ENCODE data around the gene CUL4A. TPM values are rescaled to one million over a fixed set of nuclear protein-coding genes. Genes with fewer than 3 reads are reported as not detected.

CUL4A gene
- total and polyA plus RNA-seq, 9 of the 15 experiments (the other 6 are each of a cell fraction or from before 2014, with no cell fraction given), result 21.1 to 92.0 (median 63.2) TPM

DNA sequence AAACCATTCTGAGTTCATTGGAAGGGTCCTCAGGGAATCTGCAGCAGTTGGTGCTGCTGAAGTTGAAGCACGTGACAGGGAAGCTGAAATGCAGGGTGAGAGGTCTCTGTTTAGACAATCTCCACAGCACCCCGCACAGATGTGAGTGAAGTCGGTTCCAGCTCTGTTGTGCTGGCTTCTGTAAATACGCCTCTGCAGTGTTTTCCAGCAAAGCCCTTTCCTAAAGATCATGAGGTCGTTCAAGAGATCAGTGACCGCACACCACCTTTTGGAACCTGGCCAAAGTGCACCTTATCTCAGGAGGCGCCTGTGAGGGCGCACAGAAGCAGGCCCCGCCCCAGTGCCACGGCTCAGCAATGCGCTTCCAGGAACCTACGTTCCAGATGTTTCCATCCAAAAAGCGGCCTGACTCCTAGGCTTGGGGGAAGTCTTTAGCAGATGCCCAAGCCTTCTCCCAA, 10.8 kb downstream of the CUL4A start (continued):
- TF ChIP-seq, protein P1, sequence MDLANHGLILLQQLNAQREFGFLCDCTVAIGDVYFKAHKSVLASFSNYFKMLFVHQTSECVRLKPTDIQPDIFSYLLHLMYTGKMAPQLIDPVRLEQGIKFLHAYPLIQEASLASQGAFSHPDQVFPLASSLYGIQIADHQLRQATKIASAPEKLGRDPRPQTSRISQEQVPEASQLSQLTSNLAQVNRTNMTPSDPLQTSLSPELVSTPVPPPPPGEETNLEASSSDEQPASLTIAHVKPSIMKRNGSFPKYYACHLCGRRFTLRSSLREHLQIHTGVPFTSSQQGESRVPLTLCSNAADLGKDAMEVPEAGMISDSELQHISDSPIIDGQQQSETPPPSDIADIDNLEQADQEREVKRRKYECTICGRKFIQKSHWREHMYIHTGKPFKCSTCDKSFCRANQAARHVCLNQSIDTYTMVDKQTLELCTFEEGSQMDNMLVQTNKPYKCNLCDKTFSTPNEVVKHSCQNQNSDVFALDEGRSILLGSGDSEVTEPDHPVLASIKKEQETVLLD (IDR thresholded peaks at IDR 0.05), result no peak
- no peak for TF ChIP-seq HDAC2 (IDR thresholded peaks at IDR 0.05)
- TF ChIP-seq, protein P2, sequence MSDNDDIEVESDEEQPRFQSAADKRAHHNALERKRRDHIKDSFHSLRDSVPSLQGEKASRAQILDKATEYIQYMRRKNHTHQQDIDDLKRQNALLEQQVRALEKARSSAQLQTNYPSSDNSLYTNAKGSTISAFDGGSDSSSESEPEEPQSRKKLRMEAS (CRISPR knock-in tag; IDR thresholded peaks at IDR 0.05), result peak; percentile 44; the same call in 1 of the 2 replicates
- no peak for TF ChIP-seq NR3C1 (CRISPR knock-in tag; IDR thresholded peaks at IDR 0.05)
- TF ChIP-seq ATF1 (CRISPR knock-in tag; IDR thresholded peaks at IDR 0.05), result no peak
- TF ChIP-seq ATF1 (tag; IDR thresholded peaks at IDR 0.05), result no peak; the same call in none of the 2 replicates
- TF ChIP-seq, protein P3, sequence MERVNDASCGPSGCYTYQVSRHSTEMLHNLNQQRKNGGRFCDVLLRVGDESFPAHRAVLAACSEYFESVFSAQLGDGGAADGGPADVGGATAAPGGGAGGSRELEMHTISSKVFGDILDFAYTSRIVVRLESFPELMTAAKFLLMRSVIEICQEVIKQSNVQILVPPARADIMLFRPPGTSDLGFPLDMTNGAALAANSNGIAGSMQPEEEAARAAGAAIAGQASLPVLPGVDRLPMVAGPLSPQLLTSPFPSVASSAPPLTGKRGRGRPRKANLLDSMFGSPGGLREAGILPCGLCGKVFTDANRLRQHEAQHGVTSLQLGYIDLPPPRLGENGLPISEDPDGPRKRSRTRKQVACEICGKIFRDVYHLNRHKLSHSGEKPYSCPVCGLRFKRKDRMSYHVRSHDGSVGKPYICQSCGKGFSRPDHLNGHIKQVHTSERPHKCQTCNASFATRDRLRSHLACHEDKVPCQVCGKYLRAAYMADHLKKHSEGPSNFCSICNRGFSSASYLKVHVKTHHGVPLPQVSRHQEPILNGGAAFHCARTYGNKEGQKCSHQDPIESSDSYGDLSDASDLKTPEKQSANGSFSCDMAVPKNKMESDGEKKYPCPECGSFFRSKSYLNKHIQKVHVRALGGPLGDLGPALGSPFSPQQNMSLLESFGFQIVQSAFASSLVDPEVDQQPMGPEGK (CRISPR knock-in tag; IDR thresholded peaks at IDR 0.05; ENCODE audit: borderline replicate concordance), result no peak
- peak in 1 of 2 experiments; percentile 38; a peak in 1 of 4 replicates for TF ChIP-seq TBL1XR1 (IDR thresholded peaks at IDR 0.05; ENCODE audit: low read length in 2 of 2)
- no peak for TF ChIP-seq ZNF79 (CRISPR knock-in tag; IDR thresholded peaks at IDR 0.05; ENCODE audit: low read depth)
- peak; percentile 81 for TF ChIP-seq TEAD4 (IDR thresholded peaks at IDR 0.05; ENCODE audit: low read length)
- TF ChIP-seq TEAD4 (CRISPR knock-in tag; IDR thresholded peaks at IDR 0.05; ENCODE audit: borderline replicate concordance), result no peak
- TF ChIP-seq, protein P4, sequence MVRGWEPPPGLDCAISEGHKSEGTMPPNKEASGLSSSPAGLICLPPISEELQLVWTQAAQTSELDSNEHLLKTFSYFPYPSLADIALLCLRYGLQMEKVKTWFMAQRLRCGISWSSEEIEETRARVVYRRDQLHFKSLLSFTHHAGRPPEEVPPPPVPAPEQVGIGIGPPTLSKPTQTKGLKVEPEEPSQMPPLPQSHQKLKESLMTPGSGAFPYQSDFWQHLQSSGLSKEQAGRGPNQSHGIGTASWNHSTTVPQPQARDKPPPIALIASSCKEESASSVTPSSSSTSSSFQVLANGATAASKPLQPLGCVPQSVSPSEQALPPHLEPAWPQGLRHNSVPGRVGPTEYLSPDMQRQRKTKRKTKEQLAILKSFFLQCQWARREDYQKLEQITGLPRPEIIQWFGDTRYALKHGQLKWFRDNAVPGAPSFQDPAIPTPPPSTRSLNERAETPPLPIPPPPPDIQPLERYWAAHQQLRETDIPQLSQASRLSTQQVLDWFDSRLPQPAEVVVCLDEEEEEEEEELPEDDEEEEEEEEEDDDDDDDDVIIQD (CRISPR knock-in tag; IDR thresholded peaks at IDR 0.05), result no peak
- TF ChIP-seq, protein P5, sequence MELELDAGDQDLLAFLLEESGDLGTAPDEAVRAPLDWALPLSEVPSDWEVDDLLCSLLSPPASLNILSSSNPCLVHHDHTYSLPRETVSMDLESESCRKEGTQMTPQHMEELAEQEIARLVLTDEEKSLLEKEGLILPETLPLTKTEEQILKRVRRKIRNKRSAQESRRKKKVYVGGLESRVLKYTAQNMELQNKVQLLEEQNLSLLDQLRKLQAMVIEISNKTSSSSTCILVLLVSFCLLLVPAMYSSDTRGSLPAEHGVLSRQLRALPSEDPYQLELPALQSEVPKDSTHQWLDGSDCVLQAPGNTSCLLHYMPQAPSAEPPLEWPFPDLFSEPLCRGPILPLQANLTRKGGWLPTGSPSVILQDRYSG (tag; conservative IDR thresholded peaks at IDR 0.05; ENCODE audit: low read depth), result no peak
- no peak for TF ChIP-seq SRSF9 (IDR thresholded peaks at IDR 0.05; ENCODE audit: borderline replicate concordance, low read depth, low read length)
- TF ChIP-seq GABPB2 (CRISPR knock-in tag; conservative IDR thresholded peaks at IDR 0.05), result no peak
- TF ChIP-seq POLR3G (IDR thresholded peaks at IDR 0.05; ENCODE audit: extremely low read depth, insufficient read length, insufficient replicate concordance), result no peak
- TF ChIP-seq DPF2 (IDR thresholded peaks at IDR 0.05), result peak; percentile 43; the same call in 1 of the 2 replicates
- TF ChIP-seq POLR3A (IDR thresholded peaks at IDR 0.05; ENCODE audit: borderline replicate concordance, extremely low read depth, insufficient read depth, insufficient read length), result no peak
- peak in 1 of 2 experiments; percentile 74; a peak in 1 of 4 replicates for TF ChIP-seq RCOR1 (IDR thresholded peaks at IDR 0.05; ENCODE audit: borderline replicate concordance in 1 of 2, low read depth in 2 of 2, low read length in 2 of 2)
- peak; percentile 27; the same call in 1 of the 2 replicates for TF ChIP-seq NBN (IDR thresholded peaks at IDR 0.05; ENCODE audit: low read depth)
- TF ChIP-seq IRF2 (CRISPR knock-in tag; IDR thresholded peaks at IDR 0.05), result no peak
- no peak for TF ChIP-seq KDM2B (CRISPR knock-in tag; IDR thresholded peaks at IDR 0.05)
- no peak for TF ChIP-seq PHF21A (IDR thresholded peaks at IDR 0.05; ENCODE audit: borderline replicate concordance, low read depth)
- no peak for TF ChIP-seq ILF3 (IDR thresholded peaks at IDR 0.05; ENCODE audit: borderline replicate concordance)

Data from K562 (cell line).